Measurements from ENCODE around the gene SLC45A3.

DNA sequence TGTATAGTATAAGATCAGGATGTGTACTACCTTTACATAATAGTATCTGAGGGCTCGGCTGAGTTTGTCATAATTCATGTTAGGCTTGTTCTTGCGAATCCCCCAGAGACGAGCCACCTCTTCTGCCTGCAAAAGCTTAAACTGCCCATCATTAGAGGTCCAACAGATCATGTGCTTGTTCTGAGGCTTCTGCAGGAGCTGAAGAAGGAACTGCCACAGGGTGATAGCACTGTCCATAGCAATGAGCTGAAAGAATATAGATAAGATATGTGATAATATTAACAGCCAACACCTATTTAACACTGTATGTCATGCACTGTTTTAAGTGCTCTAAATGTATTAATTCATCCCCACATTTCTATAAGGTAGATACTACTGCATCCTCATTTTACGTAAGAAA, 56.7 kb downstream of the SLC45A3 start:
- TF ChIP-seq, protein P1, sequence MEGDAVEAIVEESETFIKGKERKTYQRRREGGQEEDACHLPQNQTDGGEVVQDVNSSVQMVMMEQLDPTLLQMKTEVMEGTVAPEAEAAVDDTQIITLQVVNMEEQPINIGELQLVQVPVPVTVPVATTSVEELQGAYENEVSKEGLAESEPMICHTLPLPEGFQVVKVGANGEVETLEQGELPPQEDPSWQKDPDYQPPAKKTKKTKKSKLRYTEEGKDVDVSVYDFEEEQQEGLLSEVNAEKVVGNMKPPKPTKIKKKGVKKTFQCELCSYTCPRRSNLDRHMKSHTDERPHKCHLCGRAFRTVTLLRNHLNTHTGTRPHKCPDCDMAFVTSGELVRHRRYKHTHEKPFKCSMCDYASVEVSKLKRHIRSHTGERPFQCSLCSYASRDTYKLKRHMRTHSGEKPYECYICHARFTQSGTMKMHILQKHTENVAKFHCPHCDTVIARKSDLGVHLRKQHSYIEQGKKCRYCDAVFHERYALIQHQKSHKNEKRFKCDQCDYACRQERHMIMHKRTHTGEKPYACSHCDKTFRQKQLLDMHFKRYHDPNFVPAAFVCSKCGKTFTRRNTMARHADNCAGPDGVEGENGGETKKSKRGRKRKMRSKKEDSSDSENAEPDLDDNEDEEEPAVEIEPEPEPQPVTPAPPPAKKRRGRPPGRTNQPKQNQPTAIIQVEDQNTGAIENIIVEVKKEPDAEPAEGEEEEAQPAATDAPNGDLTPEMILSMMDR (IDR thresholded peaks at IDR 0.05), result no peak
- TF ChIP-seq POLR2A (IDR thresholded peaks at IDR 0.05), result no peak
